ENCODE results near the gene MFAP4.

- no peak for TF ChIP-seq EZH2phosphoT487 (IDR thresholded peaks at IDR 0.05; ENCODE audit: low read depth, severe bottlenecking, unreplicated experiment)
- no peak for TF ChIP-seq CTCF (IDR thresholded peaks at IDR 0.05; ENCODE audit: poor library complexity)
These were observed 23.9 kb downstream of the MFAP4 start for GRCh38 chr17:19363114-19363438.
